NK-92 (cell line): ENCODE data around the gene FRZB.

Experiments used
- DNase-seq: peaks from one replicate; lab custom pipeline; 2025; ENCODE audit not compliant: unreplicated experiment; lab: John Stamatoyannopoulos, UW

FRZB gene

GRCh38 chr2:182804128-182804527, 62.3 kb downstream of the FRZB start:
- no peak for DNase-seq

- DNase-seq: no peak
These were observed 67.7 kb downstream of the FRZB start for GRCh38 chr2:182798736-182799135.

- DNase-seq: no peak
These were observed 74.0 kb downstream of the FRZB start for GRCh38 chr2:182792441-182792840.

GRCh38 chr2:182784777-182785176, 81.7 kb downstream of the FRZB start:
- no peak for DNase-seq

GRCh38 chr2:182784058-182784706, 82.3 kb downstream of the FRZB start:
- no peak for DNase-seq
